NCI-H2196 treated with DMSO at 0.1 percent for 48 hours (cell line): ENCODE results near the gene TP53TG5.

Experiments used
- DNase-seq: peaks from one replicate; lab custom pipeline; 2025; ENCODE audit not compliant: unreplicated experiment; lab: John Stamatoyannopoulos, UW

The TP53TG5 gene

GRCh38 chr20:45329497-45330319 is 48.4 kb downstream of the TP53TG5 start:
- no peak for DNase-seq

- DNase-seq: no peak
These were observed 49.7 kb downstream of the TP53TG5 start for GRCh38 chr20:45328451-45328850.

- DNase-seq: no peak
These were observed 52.8 kb downstream of the TP53TG5 start for GRCh38 chr20:45325371-45325770.

- no peak for DNase-seq
These were observed 54.4 kb downstream of the TP53TG5 start for GRCh38 chr20:45323731-45324130.

- DNase-seq: no peak
These were observed 55.2 kb downstream of the TP53TG5 start for GRCh38 chr20:45322952-45323383.
